MV-4-11 (cell line): ENCODE results near the gene MRAS.
A peak's percentile ranks its signal among the peaks of the same experiment; 100 is the strongest.
"Not testable (repeated sequence)": the region's sequence is repeated elsewhere in the genome, so short reads cannot be mapped to it uniquely, and the experiment has no call there.

Experiments
- DNase-seq: peaks from one replicate; lab custom pipeline; 2025; lab: John Stamatoyannopoulos, UW

MRAS gene

DNA sequence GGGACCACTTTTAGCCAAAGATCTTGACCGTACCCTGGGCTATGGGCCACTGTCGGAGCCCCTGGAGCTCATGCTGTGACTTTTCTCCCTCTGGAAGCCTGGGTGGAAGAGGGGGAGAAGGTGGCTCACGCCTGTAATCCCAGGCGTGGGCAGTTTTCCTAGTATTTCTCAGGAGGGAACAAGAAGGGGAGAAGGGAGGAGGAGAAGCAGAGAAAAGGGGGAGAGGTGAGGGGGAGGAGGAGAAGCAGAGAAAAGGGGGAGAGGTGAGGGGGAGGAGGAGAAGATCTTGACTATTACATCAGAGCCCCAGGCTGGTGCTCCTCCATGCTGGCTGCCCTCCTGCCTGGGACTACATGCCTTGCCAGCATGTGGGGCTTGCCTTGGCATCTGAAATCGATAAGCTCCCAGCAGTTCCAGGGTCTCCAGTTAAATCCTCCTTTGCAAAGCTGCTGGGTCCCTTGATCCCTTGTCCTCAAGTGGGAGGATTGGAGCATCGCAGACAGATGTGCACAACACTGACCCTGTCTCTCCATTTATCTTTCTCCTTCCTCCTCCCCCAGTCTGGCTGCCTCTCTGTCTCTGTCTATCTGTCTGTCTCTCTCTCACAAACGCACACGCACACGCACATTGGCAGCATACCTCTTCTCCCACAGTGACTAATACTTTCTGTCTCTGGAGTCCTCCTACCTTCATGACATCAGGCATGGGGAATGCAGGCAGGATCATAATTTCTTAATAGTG lies 41.6 kb downstream of the MRAS start:
- DNase-seq, result no peak

DNA sequence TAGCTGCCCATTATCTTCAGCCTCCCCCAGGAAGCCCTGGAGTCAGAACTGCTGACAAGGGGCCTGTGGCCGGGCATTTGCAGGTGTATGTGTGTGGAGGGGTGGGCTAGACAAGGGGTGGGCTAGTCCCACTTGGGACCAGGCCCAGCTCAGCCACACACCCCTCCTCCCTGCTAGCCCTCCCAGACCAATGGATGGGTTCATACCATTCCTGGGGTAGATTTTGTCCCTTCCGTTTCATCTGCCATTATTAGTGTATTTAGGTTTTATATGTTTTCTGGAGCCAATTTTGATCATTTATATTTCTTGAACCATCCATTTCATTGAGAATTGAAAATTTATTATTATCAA lies 42.2 kb downstream of the MRAS start:
- DNase-seq, result no peak

DNA sequence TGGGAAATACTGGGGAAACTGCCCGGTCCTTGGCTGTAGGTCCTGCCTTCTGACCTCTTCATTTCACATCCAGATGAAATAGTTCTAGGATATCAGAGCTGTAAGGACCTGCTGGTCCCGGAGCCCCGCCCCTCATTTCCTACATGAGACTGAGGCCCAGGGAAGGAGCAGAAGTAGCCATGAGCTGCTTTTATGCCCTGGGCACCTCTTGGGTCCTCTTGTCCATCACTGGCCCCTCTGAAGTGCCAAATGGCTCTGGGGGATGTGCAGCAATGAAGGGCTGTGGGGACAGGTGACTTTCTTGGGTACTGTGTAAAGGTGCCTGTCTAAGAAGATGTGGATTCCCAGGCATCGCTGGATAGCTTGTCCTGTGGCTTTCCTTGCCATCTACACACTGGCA lies 45.8 kb downstream of the MRAS start:
- no peak for DNase-seq

DNA sequence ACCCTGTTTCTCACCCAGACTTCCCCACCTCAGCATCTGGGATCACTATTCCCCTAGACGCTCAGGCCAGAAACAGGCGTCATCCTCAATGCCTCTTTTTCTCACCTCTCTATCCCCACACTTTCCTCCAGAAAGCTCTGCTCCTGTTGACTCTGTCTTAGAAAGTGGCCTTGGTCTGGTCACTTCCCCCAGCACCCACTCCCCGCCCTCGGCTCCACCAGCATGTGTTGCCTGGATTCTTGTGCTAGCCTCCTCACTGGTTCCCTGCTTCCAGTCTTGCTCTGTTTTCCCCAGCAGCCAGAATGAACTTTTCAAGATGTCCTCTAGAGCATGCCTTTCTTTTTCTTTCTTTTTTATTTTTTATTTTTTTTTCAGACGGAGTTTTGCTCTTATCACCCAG lies 46.3 kb downstream of the MRAS start:
- DNase-seq, result no peak

DNA sequence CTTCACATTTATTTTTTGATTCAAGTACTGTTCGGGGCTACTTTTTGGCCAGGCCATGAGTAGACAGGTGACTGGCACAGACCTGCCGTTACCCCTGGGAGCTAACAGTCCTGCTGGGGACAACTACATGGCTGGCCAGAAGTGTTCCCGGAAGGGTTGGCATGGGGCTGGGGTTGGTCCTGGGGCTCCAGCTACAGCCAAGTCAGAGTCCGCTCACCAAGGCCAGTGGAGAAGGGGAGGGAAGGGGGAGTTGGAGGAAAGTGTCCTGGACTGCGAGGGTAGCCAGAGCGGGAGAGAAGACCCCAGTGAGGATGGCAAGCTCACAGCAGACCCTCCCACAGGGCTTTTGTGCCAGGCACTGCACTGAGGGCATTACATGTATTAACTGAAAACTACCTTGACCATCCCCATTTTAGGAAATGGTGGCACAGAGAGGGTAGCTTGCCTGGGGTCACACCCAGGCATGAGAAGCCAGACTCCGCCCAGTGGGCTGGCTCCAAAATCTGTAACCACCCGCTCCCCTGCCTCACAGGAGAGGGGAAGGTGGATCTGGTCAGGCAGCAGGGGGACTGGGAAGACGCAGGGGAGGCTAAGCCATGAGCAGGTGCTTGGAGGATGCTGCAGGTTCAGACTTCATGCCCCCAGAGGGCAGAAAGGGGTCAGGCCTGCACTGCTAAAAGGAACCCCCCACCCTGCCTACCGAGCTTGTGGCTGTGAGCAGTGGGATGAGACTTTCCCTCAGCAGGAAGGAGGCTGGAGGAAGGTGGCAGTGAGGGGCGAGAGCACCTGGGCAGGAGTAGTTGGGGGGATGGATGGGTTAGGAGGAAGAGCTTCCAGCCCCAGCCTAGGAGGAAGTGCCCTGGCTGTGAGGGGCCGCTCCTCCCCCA lies 47.7 kb downstream of the MRAS start:
- no peak for DNase-seq

DNA sequence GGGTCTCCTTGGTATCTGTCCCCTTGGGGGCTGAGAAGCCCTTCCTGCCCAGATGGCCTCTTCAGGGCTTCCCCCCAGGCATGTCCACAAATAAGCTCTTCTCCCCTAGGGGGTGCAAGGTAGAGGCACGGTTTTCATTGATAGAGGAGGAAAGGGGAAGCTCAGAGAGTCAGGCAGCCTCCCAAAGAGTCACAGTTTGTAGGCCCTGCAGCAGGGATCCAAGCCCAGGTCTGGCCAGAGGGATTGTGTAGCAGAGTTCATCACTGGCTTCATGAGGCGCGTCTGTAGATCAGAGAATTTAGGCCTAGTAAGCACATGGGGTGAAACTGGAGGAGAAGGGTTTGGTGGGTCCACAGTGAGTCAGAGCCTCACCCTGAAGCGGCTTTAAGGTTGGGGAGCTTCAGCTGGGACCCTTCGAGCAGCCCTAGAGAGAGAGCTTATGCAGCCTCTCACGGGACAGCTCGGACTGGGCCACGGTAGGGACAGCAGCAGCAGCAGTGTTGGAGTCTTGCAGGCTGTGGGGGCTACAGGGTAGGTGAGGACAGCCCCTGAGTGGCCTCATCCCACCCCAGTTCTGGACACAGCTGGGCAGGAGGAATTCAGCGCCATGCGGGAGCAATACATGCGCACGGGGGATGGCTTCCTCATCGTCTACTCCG lies 48.5 kb downstream of the MRAS start:
- DNase-seq, result no peak

DNA sequence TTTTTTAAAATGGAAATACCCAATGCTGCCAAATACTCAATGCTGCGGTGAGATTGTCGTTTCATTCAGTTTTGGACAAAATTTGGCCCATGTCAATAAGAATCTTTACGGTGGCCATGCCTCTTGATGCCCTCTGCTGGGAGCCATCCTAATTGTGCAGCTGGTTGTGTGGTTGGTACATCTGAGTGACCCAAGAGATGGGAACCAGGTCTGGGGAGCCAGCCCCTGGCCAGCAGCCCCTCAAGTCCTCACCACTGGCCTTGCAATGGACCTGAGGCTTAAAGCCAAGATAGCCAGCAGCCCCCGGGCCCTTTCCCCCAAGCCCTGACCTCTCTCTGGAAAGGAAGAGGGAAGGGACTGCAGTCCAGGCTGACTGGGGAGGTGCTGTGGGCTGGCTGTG lies 49.6 kb downstream of the MRAS start:
- no peak for DNase-seq

DNA sequence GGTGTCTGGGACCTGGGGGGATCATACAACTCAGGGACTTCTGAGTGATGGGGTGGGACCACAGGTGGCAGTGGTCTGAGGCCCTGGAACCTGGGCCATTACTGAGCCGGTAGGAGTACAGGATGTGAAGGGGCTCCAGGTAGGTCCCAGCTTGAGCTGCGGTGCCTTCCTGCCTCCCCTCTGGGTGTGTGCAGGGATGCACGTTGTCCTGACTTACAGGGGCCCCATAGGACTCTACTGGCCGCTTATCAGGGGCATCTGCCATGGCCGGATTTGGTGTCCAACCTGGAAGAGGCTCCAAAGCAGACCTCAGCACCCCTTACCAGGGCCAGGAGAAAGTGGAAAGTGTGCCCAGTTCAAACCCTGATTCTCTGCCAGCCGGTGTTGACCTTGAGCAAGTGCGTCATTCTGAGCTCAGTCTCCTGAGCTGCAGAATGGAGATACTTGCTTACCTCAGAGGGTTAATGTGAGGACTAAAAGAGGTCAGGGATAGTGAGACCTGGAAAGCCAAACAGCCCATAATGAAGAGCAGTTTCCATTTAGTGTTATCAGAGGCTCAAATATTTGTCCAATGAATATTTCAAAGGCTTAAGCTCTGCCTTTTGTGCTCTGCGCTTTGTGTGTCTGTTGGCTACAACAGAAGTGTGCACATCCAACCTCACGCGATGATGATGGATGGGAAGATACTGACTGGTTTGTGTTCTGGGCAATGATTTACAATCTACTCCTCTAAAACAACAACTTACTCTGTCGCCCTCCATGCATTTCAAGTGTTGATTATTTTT lies 50.6 kb downstream of the MRAS start:
- DNase-seq, result no peak

DNA sequence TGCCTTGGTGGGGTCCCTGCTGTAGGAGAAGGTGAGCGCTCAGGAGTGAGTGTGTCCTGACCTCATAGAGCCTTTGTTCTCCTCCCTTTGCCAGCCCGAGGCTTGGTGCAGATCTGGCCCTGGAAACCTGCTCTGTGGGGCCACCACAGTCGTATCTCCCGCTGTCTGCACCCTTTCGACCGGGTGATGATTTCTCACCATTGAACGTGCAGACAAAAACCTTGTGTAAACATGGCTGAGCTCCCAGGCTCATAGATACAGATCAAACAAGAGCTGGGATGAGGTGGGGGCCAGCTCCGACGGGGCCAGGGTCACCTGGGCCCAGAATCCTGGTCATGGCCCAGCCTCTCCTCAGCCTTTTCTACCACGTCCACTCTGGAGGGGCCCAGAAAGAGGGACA lies 51.4 kb downstream of the MRAS start:
- no peak for DNase-seq

DNA sequence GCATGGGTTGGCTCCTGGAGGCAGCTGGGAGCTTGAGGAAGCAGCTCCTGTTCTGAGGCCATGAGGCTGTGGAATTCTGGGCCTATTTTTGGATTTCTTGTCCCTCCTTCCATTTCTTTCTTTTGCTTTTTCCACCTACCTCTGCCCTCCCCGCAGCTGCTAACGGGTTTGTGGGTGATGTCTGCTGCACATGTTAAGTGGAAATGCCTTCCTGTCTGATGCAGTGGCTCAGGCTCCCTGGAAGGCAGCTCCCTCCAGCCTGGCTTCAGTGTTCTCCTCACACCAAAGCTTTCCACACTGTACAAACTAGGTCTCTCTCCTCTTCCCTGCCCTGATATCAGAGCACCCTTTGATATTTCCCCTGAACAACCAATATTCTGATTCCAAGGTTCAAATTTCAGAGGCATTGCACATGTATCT lies 52.3 kb downstream of the MRAS start:
- DNase-seq, result no peak

DNA sequence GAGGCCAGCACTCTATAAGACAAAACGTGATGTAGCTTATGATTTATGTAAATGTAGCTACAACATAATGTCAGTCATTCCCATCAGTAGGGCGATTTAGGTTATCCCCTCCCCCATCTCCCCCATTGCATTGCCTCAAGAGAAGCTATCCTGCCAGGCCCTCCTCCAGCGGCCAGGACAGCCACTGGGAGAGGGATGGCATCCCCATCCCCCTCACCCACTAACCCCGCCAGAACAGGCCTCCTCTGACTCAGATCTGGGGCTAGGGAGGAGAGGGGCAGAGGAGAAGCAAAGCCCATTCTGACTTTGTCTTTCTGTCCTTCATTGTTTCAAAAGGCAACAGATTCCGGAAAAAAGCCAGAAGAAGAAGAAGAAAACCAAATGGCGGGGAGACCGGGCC lies 53.5 kb downstream of the MRAS start:
- DNase-seq, result no peak

DNA sequence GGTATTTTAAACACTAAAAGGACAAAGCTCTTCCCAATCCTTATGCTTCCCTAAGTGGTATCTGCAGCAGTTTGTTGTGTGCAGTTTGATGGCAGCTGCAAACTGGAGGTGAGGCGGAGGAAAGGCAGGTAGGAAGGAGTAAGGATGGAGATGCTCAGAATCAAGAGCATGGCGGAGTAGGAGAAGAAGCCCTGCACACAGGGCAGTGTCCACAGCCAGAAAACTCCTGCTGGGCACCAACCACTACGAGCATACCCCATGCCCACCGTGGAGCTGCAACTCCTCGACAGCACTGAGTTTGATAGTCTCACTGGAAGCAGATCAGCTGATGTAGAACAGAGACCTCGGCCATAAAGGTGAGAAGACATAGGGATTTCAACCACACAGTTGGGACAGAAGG lies 55.7 kb downstream of the MRAS start:
- no peak for DNase-seq

DNA sequence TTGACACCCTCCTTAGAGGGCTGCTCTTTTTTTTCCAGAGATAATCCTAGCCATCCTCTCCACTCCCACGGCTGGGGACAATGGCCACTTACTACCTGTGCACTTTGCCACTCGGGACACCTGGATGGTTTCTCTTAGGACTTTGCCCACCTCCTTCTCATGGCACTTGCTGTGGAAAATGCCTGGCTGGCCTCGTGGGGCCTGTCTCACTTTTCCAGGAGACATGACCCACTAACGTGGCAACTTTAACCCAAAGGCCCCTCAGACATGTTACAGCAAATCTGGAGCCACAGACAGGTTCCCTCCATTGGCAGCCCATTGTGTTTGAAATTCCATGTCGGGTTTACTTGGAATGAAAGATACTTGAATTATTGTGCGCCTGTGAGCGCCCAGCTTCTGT lies 56.6 kb downstream of the MRAS start:
- DNase-seq, result no peak

DNA sequence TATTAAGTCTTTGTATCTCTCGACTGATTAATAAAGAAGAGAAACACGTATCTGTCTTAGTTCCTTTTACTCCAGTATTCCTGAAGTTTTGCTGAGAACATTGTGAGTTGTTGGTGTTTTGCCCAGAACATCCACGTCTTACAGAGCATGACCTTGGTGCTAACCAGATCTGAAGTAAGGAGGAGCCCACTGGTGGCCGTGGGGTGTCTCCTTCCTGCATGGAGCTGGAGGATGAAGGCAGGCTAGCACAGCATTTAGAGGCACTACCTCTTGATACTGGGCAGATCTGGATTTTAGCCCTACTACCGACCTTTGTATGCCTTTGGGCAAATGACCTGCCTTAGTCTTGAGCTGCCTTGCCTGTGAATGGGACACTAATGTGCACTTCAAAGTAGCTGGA lies 57.1 kb downstream of the MRAS start:
- DNase-seq, result no peak

DNA sequence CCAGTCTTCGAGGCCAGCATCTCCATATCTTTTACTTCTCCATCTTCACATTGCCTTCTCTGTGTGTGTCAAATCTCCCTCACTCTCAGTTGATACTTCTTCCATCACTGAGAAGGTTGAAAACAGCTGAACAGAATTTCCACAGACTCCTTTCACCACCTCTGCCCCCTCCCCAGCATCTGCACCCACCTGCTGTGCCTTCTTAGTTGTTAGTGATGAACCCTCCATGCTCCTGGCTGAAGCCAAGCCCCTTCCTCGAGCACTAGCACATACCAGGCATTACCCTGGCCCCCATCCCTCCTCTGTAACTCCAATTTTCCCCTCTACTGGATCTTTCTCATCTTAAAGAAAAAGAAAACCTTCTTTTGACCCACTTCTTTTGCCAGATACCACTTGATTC lies 58.2 kb downstream of the MRAS start:
- DNase-seq, result no peak

DNA sequence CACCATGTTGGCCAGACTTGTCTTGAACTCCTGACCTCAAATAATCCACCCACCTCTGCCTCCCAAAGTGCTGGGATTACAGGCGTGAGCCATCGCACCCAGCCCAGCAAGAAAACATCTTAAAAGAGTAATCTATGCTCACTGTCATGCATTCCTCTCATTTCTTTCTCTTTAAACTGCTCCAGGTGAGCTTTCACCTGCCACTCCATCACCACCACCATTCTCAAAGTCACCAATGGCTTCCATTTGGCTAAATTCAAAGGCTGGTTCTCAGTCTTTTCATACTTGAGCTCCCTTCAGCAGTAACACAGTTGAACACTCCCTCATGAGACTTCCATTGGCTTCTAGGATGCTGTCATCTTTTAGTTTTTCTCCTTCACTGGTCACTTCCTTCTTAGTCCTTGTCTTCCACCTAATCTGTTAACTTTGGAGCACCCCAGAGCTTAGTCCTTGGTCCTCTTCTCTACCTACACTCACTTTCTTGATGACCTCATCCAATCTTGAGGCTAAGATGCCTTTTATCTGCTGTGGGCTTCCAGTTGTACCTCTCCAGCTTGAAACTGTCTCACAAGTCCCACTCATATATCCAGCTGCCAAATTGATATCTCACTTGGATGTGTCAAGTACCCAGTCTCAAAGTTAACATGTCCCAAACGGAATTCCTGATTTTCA lies 59.0 kb downstream of the MRAS start:
- no peak for DNase-seq

DNA sequence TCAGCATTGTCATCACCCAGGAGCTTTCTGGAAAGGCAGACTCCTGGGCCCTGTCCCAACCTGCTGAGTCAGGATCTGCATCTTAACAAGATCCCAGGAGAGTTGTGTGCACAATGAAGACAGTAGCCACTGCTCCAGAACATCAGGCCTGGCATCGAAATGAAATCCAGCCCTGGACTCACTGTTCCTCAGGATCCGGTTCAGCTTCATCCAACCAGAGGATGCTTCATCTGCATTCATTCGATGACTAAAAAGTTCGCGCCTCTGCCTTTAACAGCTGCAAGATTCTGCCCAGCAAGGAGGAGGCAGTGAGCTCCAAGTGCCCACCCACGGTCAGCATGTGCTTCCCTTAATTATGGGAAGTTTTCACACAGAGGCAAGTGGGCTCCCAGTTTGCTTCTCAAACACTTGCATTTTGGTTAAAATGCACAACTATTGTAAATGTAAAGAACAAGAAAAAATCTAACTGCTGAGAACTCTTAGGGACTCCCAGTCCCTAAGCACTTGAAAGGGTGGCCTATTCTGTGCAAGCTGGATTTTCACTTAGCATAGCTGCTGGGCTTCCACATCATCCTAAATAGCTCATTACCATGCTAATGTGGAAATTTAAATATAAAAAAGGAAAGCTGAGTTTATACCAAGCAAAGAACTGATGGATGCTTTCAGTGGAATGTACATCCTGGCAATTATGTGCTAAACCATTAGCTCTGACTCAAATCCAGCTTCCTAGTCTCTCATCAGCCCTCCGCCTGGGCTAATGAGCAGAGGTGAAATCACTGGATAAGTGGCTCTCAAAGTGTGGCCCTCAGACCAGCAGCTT lies 60.6 kb downstream of the MRAS start:
- DNase-seq, result no peak

DNA sequence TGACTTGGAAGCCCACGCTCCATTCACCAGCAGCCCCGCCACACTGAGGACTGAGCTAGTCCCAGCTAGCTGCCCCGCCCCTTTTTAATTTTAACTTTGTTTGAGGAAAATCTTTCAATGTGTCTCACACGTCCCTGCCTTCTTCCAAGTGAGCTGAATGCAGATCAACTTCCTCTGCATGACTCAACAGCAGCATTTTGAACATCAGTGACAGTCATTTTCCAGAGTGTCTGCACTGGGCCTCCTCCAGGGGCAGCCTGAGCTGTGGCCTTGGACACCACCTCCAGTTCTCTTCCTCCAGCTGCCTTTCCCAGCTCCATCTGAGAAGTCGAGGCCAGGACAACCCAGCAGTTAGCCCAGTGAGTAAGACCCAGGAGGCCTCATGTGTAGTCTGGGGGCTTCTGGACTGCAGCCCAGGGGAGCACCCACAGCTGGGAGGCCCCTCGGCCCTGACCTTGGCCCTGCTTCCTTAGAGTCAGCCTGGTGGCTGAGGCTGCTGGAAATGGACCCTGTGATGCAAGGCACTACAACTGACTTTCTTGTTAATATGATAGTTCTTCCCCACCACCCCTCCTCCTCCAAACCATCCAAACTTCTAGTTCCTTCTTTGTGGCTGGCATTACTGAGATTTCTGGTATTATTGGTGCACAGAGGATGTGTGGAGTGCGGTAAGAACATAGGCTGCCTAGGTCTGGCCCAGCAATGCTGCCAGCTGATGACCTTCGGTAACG lies 64.6 kb downstream of the MRAS start:
- DNase-seq, result peak; percentile 97

DNA sequence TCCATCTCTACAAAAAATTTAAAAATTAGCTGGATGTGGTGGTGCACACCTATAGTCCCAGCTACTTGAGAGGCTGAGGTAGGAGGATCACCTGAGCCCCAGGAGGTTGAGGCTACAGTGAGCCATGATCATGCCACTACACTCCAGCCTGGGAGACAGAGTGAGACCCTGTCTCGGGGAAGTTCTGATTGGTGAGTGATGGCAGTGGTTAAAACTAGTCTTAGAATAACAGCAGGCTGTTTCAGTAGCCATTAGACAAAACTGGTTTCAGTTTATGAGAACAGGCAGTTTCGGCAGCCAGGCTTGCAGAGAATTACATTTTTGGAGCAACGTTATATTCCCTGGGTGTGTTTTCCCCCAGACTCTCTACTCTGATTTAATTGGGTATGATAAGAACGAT lies 67.9 kb downstream of the MRAS start:
- not testable (repeated sequence) for DNase-seq

DNA sequence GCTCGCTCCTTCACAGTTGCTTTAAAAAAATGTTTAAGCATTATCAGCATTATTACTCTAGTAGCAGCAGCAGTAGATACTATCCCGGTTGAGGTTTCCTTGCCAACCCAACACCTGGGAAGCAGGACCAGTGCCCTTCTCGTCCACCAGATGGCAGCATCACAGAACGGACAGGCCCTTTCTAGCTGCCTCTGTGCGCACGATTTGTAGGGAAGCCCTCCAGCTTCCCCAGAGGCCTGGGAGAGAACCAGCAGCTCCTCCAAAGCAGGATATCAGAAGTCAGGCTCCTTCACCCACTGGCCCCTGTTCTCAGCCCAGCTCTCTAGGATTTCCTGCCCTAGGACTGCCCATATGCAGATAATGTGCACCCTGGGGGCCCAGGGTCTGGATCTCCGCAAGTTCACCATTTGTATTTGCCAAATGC lies 69.2 kb downstream of the MRAS start:
- peak; percentile 67 for DNase-seq
